GM19395 (cell line): ENCODE measurements around the gene KIF6.
"Not testable (repeated sequence)": the region's sequence is repeated elsewhere in the genome, so short reads cannot be mapped to it uniquely, and the experiment has no call there.

Source experiments
- ATAC-seq: cut with Tn5 transposase; IDR thresholded peaks from one replicate; pipeline ENCODE4 v1.9.1; 2021; ENCODE audit warnings: mild to moderate bottlenecking, moderate library complexity; ENCODE audit not compliant: unreplicated experiment

KIF6 gene

DNA sequence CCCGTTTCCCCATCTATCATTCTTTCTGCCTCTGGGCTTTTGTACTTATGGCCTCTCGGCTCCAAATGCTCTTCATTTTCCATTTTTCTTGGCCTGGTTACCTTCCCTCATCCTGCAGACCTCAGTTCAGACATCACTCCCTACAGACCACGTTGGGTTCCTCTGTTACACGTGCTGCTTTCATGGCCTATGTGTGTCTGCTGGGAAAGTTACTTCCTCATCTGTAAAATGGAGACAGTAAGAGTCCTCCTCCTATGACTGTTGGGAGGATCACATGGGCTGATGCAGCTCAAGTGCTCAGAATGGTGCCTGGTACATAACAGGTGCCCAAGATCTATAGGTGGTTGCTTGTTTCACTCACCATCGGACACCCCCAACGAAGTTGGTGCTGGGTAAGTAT, 424.5 kb downstream of the KIF6 start:
- no peak for ATAC-seq

DNA sequence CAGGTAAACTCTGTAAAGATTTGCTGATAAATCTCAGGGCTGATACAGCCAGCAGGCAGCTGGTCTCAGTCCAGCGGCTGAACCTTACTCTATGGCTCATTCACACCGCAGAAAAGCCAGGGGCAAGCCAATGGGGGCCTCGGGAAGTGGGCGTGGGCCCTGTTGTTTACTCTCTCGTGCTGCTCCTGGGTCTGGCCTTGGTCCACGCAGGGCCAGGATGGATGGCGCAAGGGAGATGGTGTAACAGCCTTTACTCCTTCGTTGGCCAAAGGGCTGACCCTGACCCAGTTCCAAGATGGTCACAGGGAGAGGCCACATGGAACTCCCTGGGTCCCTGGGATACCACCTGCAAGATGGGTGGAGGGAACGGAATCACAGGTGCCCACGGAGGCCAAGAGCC, 427.1 kb downstream of the KIF6 start:
- no peak for ATAC-seq

DNA sequence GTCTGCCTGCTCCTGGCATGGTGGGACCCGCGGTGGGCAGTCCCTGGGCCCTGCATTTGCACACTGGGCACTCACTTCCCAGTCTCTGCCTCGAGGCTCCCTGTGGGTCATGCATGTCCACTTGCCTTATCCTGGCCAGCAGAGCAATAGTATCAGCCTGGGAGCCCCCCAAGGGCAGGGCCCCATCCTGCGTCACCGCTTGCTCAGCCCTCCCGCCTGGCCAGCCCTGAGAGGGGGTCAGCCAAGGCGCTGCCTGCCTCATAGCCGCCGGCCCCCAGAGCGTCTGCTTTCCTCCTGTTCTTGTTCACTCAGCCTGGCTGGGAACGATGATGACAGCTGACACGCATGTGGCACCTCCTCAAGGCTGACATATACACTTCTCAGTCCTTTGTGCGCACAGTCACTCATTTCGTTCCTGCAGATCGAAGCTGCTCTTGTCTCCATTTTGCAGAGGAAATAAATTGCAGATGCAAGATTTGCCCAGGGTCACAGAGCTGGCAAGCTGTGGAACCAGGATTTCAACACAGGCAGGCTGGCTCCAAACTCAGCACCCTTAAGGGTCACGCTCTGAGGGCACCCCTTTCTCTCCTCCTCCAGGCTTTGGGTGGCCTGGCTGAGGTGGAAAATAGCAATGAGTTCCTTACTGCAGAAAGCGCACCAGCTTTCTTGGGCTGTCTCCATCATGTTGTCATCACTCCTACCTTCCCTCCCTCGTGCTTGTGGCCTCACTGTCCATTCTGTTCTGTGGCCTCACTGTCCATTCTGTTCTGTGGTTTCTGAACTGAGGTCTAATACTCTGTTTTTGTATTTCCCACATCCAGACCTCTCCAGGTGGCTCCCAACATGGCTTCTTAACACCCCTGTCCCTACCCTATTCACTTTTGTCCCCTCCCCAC, 428.2 kb downstream of the KIF6 start:
- no peak for ATAC-seq

DNA sequence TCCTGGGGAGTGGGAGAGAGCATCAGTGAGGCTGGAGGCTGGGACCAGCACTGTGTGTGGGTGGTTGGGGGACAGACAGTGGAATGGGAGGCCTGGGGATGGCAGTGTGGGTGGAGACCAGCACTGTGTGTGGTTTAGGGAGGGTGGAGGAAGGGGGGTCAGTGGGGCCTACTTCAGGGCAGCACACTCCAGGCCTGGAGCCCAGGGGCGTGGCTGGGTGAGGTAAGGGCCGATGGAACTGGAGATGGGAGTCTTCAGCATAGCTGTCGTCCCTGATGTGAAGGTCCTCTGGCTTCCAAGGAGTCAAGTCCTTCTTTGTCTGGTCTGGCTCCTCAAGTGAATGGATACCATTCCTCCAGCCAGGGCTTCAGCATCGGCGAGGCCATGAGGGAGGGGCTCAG, 429.6 kb downstream of the KIF6 start:
- no peak for ATAC-seq

DNA sequence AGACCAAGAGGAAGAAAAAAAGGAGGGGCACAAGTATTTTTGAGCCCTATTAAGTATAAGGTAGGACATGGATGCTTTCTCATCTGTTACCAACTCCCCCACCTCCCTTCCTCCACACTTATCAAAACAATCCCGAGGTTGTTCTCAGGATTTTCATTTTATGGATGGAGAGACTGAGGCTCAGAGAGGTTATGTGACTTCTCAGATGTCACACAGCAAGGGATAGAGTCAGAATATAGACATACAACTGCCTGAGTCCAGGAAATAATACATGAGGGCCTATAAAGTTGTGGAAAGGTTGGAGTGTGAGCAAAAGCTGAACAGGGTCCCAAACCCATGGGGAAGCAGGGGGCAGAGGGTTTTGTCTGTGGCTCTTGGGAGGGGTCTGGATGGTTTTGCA, 430.3 kb downstream of the KIF6 start:
- ATAC-seq = no peak

DNA sequence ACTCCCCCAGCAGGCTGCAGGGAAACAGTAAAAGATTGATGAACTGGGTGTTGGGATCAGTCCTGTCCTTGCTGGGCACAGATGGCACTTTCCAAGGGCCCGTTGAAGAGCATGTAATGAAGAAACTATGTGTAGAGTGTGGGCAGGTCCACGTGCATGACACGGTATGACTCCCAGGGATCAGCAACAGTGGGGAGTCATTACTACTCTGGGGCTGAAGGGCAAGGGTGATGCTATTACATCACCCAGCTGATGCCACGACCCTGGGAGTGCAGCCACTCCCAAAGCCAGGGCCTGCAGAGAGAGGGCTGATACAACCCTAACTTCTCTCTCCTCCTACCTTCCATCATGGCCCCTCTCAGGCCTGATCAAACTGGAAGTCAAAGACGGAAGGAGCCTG, 431.1 kb downstream of the KIF6 start:
- ATAC-seq = no peak

DNA sequence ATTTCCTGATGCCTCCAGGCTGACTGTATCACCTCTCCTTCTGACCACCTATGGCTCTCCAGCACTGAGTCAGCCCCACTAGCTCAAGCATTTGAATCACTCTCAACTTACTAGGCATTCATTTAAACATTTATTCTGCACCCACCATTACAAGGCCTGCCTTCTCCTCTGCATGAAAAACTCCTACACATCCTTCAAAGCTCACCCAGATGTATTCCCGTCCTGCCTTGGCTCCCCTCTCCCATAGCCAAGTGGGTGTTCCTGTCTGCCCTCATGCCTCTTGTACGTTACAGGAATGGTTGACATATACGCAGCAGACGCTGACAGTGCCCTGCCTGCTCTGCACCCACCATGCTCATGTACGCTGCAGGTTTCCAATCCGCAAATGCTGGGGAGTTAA, 432.6 kb downstream of the KIF6 start:
- ATAC-seq = no peak

DNA sequence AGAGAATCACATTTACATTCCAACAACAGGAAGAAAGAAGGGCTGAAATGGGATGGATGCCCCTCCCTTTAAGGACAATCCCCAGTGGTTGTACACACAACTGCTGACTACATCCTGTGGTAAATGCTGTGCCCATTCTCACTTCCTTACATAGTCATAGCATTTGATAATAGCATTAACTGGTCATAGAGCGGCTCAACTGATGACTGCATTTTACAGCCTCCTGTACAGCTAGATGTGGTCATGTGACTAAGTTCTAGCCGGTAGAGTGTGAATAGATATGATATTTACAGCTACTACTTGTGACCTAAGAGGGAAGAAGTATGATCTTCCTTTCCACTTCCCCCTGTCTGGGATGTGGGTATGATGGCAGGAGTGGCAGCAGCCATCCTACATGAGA, 435.7 kb downstream of the KIF6 start:
- ATAC-seq = no peak

DNA sequence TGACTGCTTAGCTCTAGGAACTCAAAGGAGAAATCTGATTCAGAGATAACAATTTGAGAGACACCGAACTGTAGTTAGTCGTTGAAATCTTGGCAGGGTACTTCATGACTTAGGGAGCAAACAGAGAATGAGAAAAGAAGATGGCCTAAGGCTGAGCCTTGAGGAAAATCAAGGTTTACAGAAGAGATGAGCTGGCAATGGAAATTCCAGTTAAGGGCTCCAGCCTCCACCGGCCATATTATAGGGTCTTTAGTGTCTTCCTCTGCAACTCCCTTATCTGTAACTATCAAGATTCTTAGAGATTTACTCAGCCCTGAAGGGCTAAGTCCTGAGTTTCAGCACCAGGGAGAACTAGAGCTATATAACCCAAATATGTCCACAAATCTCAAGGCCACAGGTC, 437.6 kb downstream of the KIF6 start:
- no peak for ATAC-seq

DNA sequence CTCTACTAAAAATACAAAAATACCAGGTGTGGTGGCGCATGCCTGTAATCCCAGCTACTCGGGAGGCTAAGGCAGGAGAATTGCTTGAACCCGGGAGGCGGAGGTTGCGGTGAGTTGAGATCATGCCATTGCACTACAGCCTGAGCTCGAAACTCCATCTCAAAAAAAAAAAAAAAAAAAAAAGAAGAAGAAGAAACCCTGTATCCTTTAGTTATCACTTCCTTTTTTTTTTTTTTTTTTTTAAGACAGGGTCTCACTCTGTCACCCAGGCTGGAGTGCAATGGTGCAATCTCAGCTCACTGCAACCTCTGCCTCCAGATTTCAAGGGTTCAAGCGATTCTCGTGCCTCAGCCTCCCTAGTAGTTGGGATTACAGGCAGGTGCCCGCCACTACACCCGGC, 438.6 kb downstream of the KIF6 start:
- not testable (repeated sequence) for ATAC-seq

DNA sequence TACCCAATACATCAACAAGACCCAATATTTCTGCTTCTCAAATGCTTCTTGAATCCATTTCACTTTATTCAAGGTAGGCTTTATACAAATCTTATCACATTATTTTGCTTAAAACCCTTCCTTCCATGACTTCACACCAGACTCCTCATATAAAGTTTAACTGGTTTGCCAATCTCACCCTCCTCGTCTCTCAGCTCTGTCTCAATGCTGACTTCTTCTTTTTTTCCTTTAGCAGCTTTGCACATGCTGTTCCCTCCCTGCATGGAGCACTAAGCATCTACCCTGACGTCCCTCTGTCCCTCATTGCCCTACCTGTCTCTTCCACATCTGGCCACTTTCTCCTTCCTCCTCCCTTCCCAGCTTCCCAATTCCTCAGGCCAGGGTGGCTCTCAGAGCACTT, 442.4 kb downstream of the KIF6 start:
- ATAC-seq = no peak

DNA sequence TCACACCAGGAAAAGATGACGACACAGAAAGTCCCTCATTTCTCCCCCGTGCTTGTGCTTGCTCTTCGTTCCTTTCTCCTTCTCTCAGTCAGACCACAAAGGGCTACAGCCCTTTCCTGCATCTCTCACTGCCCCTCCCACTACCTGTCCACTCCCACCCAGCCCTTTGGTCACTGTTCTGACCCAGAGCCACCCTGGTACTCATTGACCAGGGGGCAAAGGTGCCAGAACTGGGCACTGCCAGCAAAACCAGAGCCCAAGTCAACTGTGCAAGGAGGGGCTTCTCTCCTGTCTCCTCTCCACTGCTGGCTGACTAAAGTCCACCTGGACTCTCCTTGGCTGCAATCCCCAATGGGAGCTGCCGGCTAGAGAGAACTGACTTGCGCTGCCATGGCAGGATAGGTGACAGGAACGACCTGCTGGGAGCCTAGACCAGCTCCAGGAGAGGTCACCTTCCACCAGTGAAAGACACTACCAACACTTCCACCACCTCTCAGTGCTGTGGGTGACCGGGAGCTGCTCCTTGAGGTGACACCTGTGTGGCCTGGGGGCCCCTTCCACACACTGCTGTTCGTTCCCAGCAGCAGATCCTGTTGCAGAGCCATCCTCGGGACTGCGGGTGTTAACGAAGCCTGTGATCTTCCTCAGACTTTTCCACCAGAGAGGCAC, 443.8 kb downstream of the KIF6 start:
- no peak for ATAC-seq

DNA sequence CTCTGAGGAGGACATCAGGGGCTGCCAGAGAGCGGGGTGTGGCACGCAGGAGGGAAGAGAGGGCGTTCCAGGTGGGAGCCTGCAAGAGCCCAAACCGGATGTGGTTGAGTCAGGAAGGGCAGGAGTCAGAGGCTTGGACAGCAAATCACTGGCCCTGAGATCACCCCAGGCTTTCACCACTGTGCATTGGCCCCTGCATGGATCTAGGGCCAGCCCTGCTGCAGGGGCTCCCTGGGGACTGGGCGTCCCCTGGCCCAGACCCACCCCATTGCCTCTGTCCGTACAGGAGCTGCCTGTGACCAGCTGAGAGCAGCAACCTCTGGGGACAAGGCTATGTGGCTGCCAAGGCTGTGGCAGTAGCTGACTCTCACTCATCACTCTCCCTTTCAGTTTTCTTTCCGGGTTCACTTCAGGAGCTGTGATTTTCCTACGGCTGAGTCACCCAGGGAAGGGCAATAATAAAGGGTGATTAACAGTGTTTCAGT, 444.9 kb downstream of the KIF6 start:
- ATAC-seq = no peak
